Stimulated activated CD8-positive, alpha-beta memory T cell treated with anti-CD3 and anti-CD28 coated beads, Interleukin-12 subunit alpha, Interleukin-12 subunit beta, amount 100 ng/mL, for 24 hours (primary cell): Measurements from ENCODE around the gene ADARB2.

ENCODE experiments used
- DNase-seq: peaks from one replicate; pipeline ENCODE4 v3.0.0-alpha.2; 2020; ENCODE audit errors: extremely low read depth

The ADARB2 gene

DNA sequence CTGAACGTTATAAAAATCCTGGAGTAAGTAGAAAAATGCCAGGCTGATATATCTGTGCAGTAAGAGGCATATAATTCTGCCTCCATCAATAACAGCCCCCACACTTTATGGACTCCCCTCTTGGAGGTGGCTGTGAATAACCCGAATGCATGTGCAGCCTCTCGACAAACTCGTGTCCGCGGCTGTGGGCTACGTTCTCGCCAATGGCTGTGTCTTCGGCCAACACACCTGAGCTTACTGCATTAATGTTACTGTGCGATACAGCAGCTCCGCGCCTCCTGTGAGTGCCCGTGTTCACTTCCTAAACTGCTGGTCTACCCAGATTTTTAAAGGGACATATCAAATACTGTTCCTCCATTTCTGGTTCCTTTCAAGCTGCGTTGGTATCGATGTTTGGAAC, 209.4 kb downstream of the ADARB2 start:
- no peak for DNase-seq

- no peak for DNase-seq
Observed at GRCh38 chr10:1526436-1527055, 210.8 kb downstream of the ADARB2 start.

GRCh38 chr10:1525354-1526162, 211.8 kb downstream of the ADARB2 start:
- DNase-seq, result no peak

- no peak for DNase-seq
Observed at GRCh38 chr10:1524540-1524939, 212.8 kb downstream of the ADARB2 start.

DNA sequence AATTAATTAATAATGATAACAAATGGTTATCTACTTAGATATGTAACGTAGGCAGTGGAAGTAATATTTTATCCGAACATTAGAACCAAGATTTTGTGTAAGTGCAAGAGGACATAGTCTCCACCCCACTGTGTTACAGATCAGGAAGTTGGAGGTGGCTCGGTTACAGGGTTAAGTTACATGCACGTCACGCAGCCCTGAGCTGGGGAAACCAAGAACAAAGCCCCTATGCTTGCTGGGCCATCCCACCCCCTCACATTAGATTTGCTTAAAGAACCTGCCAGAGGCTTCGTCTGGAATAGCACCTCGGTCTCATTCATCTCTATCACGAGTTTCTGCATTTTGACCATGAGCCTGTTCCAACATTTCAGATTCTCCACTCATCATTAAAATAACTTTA, 214.1 kb downstream of the ADARB2 start:
- DNase-seq, result no peak

DNA sequence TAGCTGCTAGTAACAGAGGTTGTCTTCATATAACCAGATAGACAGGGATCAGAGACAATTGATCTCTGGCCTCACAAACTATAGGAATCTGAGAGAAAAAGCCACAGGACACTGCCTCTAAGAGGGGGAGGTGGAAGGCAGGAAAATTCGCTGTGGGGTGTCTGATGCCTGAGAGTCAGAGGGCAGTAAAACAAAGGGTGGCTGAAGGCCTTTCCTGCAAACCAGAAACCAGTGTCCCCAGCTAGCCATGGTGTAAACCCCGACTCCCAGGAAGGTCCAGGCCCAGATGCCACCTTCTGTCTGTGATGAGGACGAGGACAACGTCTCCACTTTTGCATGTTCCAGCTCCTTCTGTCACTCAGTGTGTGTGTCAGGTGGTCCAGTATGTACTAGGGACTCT, 215.1 kb downstream of the ADARB2 start:
- no peak for DNase-seq

GRCh38 chr10:1521741-1522140, 215.6 kb downstream of the ADARB2 start:
- no peak for DNase-seq

DNA sequence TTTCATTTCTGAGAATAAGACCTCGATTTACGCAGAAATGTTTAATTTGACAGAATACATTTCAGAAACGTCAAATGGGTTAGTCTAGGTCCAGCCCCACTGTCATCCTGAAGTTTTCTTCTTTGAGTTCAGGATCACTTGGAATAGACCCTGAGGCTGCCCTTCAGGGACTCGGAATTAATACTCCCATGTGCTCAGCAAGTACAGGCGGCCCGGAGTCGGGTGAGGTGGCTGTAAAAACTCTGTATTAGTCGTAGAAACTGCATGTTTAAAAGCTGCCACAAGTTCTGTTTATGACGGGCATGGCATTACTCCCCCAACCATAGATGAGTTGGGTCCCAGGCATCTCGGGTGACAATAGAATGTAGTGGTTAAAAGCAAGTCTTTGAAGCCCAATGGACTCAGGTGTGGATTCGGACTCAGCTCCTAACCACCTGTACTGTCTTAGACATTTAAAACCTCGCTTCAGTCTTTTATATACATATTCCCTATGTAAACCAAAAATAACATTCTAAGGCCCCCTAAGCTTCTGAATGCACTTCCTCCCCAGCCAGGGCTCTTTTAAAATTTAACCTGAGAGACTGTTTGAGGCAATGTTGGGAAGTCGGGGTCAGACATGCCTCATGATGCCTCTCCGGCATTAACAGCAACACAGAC, 216.3 kb downstream of the ADARB2 start:
- DNase-seq, result no peak

- DNase-seq, result no peak
Observed at GRCh38 chr10:1519391-1519790, 217.9 kb downstream of the ADARB2 start.

- DNase-seq, result no peak
Observed at GRCh38 chr10:1517684-1518083, 219.6 kb downstream of the ADARB2 start.

- DNase-seq, result no peak
Observed at GRCh38 chr10:1516492-1517165, 220.7 kb downstream of the ADARB2 start.

DNA sequence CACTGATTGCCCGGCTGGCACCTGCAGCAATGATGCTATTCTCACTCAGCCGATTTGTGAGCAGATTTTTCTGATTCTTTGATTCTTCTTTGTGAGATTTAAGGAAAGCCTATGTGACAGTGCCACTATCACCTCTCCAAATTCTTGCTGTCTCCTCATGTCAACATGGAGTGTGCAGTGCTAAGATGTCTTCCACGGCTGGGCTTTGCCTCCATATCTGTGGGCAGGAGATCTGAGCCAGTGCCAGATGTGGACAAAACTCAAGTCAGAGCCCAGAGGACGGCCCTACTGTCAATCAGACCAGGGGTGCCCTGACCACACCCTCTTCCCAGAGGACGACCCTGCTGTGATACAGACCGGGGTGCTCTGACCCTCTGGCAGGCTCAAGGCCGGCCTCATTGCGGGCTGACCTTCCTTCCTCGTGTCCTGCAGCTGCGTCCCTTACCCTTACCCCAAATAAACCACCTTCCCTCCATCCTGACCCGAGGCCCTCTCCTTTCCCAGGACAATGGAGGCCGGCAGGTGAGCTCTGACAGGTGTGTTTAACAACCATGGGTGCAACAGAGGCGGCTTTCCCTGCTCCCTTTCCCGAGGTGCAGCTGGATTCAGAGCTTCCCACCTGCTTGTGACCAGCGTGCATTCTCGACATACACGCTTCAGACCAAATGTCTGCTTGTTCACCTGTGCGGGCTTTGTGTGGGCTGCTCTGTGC, 221.4 kb downstream of the ADARB2 start:
- DNase-seq, result no peak

DNA sequence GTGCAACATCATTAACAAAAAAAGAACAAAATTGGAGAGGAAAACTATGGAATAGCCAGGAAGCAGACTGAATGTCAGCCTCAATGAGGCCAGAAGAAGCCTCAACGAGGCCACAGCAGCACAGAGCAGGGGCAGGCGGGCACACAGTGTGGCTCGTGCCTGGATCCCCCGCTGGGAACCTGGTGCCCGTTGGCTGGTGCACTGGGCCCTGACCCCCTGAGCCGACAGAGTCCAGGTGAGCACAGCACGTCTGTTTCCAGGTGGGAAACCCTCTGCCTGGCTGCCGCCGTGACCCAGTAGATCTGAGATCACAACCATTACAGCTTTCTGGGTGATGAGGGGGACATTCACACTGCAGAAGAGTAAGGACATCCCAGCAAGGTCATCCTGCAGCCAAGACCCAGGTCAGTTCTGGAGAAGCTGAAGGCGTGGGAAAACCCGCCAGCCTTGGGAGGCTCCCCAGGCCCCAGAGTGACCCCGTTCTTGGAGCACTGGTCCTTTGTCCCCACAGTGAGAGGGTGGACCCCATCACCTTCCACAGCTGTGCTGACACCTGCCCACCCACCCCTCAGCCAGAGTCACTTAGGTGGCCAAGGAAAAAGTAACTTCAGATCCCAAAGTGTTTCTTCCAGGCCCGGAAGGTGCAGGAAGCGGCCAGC, 222.1 kb downstream of the ADARB2 start:
- no peak for DNase-seq

- DNase-seq, result no peak
Observed at GRCh38 chr10:1514681-1515080, 222.6 kb downstream of the ADARB2 start.

GRCh38 chr10:1513221-1513620, 224.1 kb downstream of the ADARB2 start:
- DNase-seq, result no peak

- no peak for DNase-seq
Observed at GRCh38 chr10:1509011-1509530, 228.3 kb downstream of the ADARB2 start.

GRCh38 chr10:1508096-1508495, 229.2 kb downstream of the ADARB2 start:
- no peak for DNase-seq

- DNase-seq, result no peak
Observed at GRCh38 chr10:1507436-1507835, 229.9 kb downstream of the ADARB2 start.

DNA sequence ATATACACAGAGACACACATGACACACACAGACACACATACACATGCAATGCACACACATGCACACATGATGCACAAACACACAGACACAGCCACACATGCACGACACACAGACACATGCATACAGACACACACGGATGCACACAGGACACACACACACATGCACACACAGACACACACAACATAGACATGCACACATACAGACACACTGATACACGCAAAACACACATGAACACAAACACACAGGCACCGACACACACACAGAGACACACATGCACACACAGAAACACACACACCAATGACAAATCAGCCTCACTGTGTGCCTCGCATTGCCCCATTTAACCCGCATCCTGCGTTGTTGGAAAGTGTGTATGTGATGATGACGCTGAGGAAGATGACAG, 232.4 kb downstream of the ADARB2 start:
- no peak for DNase-seq

GRCh38 chr10:1504286-1504685, 233.0 kb downstream of the ADARB2 start:
- DNase-seq, result no peak

DNA sequence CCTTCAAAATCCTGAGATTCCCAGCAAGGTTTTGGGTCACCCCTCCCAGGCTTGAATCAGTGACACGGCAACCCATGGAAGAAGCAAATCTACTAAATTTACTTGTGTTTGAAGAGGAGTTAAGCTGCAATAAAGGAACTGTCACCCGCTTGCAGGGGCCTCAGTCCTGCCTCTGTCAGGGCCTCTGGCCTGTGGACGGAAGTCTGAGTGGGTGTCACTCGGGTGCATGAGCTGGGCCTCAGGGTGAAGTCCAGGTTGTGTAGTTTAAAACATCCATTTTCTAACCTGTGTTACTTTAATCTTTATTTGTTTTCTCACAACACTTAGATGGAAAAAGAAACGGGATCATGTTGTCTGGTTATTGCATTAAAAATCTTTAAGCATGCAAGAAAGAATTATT, 234.9 kb downstream of the ADARB2 start:
- DNase-seq, result no peak
